HepG2 (cell line): Measurements from ENCODE around the gene HRH2. TPM values are rescaled to one million over a fixed set of nuclear protein-coding genes. Genes with fewer than 3 reads are reported as not detected.

Experiments
- ATAC-seq: fragments of 200-7000 bp; cut with Tn5 transposase; 3 replicates; pipeline ENCODE4 v1.9.1; 2020; ENCODE audit warnings: mild to moderate bottlenecking, moderate library complexity
- BruUV-seq: library from RNA; stranded (reverse); fragments of 400-500 nt; replicated peaks from 2 replicates; lab custom pipeline; 2021; lab: Mats Ljungman, UMichigan
- CTCF ChIA-PET: fragments of 300-600 bp; formaldehyde crosslinking; extraction: SDS; loops from one replicate; lab custom pipeline; 2021; ENCODE audit warnings: low total read pairs, inconsistent platforms, low intra/inter-chr PET ratio; lab: Yijun Ruan, JAX
- POLR2A ChIA-PET: fragments of 350-600 bp; sonication (Branson Sonifier 250); formaldehyde crosslinking; loops from one replicate; lab custom pipeline; 2020; ENCODE audit warnings: antibody characterized with exemption, inconsistent platforms; lab: Yijun Ruan, JAX
- DNase-seq: peaks from one replicate; pipeline ENCODE4 v3.0.0-alpha.2; 2015; ENCODE audit warnings: low spot score
- FAIRE-seq: peaks from 3 replicates; lab custom pipeline; 2011; peaks lifted over from hg19 to GRCh38; lab: Jason Lieb, UNC
- H2AFZ ChIP-seq: one replicate; pipeline ENCODE4 v1.6.1; 2011; ENCODE audit warnings: low read length, inconsistent platforms
- H3K27ac ChIP-seq: fragments of 300-600 bp; 3 replicates; pipeline ENCODE4 v1.8.0; 2011; ENCODE audit warnings: mixed run types, mild to moderate bottlenecking, mixed read lengths, low read length, inconsistent platforms; ENCODE audit not compliant: insufficient read depth; ENCODE audit errors: extremely low read length
- H3K27me3 ChIP-seq, 2 experiments: fragments of 200-600 bp in 1 of 2; 2 replicates in 1 of 2; 3 replicates in 1 of 2; pipeline versions ENCODE4 v1.6.0 to v1.8.0; 2011; ENCODE audit warnings: low read length in 2 of 2, mild to moderate bottlenecking in 2 of 2, moderate library complexity in 2 of 2, inconsistent platforms in 1 of 2; ENCODE audit not compliant: insufficient read depth in 2 of 2, control insufficient read depth in 1 of 2
- H3K36me3 ChIP-seq, 2 experiments: fragments of 200-600 bp in 1 of 2; replicated peaks in 1 of 2; 2 replicates in 1 of 2; 3 replicates in 1 of 2; pipeline versions ENCODE4 v1.5.1 to v1.8.0; 2011; ENCODE audit warnings: low read length in 2 of 2, inconsistent platforms in 1 of 2; ENCODE audit not compliant: insufficient read depth in 2 of 2, control insufficient read depth in 1 of 2
- H3K4me1 ChIP-seq: 2 replicates; pipeline ENCODE4 v1.5.1; 2012; ENCODE audit warnings: low read length, inconsistent platforms; ENCODE audit not compliant: insufficient read depth
- H3K4me2 ChIP-seq: 2 replicates; pipeline ENCODE4 v1.6.0; 2011; ENCODE audit warnings: low read depth, low read length, inconsistent platforms
- H3K4me3 ChIP-seq, 3 experiments: fragments of 200-600 bp in 1 of 3; sonication (generic), shearing (Covaris generic) in 1 of 3; replicated peaks in 1 of 3; 2 replicates each; pipeline ENCODE4 v1.5.1; 2011 to 2016; ENCODE audit warnings: low read length in 3 of 3, inconsistent platforms in 2 of 3, low read depth in 2 of 3, mild to moderate bottlenecking in 2 of 3, control low read depth in 1 of 3, mixed read lengths in 1 of 3; ENCODE audit not compliant: insufficient read depth in 1 of 3
- H3K79me2 ChIP-seq: one replicate; pipeline ENCODE4 v1.6.1; 2011; ENCODE audit warnings: low read length, inconsistent platforms; ENCODE audit not compliant: insufficient read depth
- H3K9ac ChIP-seq: 2 replicates; pipeline ENCODE4 v1.6.0; 2011; ENCODE audit warnings: mild to moderate bottlenecking, low read depth, low read length, inconsistent platforms; ENCODE audit not compliant: insufficient read depth
- H3K9me3 ChIP-seq: 2 replicates; pipeline ENCODE4 v1.5.1; 2012; ENCODE audit warnings: mild to moderate bottlenecking, low read length
- H4K20me1 ChIP-seq: 2 replicates; pipeline ENCODE4 v1.6.0; 2011; ENCODE audit warnings: inconsistent platforms, mild to moderate bottlenecking, low read length, moderate library complexity; ENCODE audit not compliant: insufficient read depth
- EED ChIP-seq: sonication (generic); formaldehyde crosslinking; IDR thresholded peaks from 2 replicates; pipeline ENCODE4 v1.5.0; 2020; ENCODE audit warnings: mild to moderate bottlenecking, missing genetic modification reagents
- KMT2A ChIP-seq: sonication (generic); formaldehyde crosslinking; IDR thresholded peaks from 2 replicates; pipeline ENCODE4 v1.4.0; 2020; ENCODE audit warnings: missing genetic modification reagents
- PHF21A ChIP-seq: sonication (generic); formaldehyde crosslinking; IDR thresholded peaks from 2 replicates; pipeline ENCODE4 v1.5.0; 2020; ENCODE audit warnings: mild to moderate bottlenecking, missing genetic modification reagents
- SAFB2 ChIP-seq: sonication (generic); formaldehyde crosslinking; IDR thresholded peaks from 2 replicates; pipeline ENCODE4 v1.5.1; 2020; ENCODE audit warnings: missing genetic modification reagents, low read depth, mild to moderate bottlenecking, borderline replicate concordance
- SIN3B ChIP-seq: fragments of 150-350 bp; IDR thresholded peaks from 2 replicates; pipeline ENCODE4 v1.6.1; 2014; ENCODE audit warnings: low read length
- SSRP1 ChIP-seq: IDR thresholded peaks from 2 replicates; pipeline ENCODE4 v1.6.1; 2016; ENCODE audit warnings: control low read depth
- ZKSCAN5 ChIP-seq: sonication (generic); formaldehyde crosslinking; IDR thresholded peaks from 2 replicates; pipeline ENCODE4 v1.5.1; 2020; ENCODE audit warnings: mild to moderate bottlenecking, missing genetic modification reagents
- ZNF350 ChIP-seq: sonication (generic); formaldehyde crosslinking; IDR thresholded peaks from 2 replicates; pipeline ENCODE4 v1.4.0; 2020; ENCODE audit warnings: mild to moderate bottlenecking, low read depth, missing genetic modification reagents, borderline replicate concordance
- ZNF382 ChIP-seq: sonication (generic); formaldehyde crosslinking; IDR thresholded peaks from 2 replicates; pipeline ENCODE4 v1.5.0; 2020; ENCODE audit warnings: missing genetic modification reagents, mild to moderate bottlenecking, borderline replicate concordance
- ZNF598 ChIP-seq: sonication (generic); formaldehyde crosslinking; IDR thresholded peaks from 2 replicates; pipeline ENCODE4 v1.5.1; 2020; ENCODE audit warnings: mild to moderate bottlenecking, missing genetic modification reagents, borderline replicate concordance
- ZSCAN30 ChIP-seq: sonication (generic); formaldehyde crosslinking; IDR thresholded peaks from 2 replicates; pipeline ENCODE4 v1.5.0; 2020; ENCODE audit warnings: mild to moderate bottlenecking, missing genetic modification reagents
- WGBS: methylation state at CpG from one replicate; pipeline ENCODE4 v1.1.6; 2017; ENCODE audit warnings: low lambda C conversion rate; 5-methylcytosine and 5-hydroxymethylcytosine counted together
- in situ Hi-C: cut with HindIII; loops from 2 replicates; pipeline ENCODE4 v1.10.0; 2017; ENCODE audit warnings: low pct_unique_long_range_greater_than_20kb; ENCODE audit not compliant: extremely low pct_ligation_motif_present
- intact Hi-C: fragments of 100-400 bp; cut with micrococcal nuclease; formaldehyde crosslinking; loops from one replicate; pipeline ENCODE4 v1.10.0; 2022; ENCODE audit not compliant: unreplicated experiment
- polyA plus RNA-seq, 8 experiments: library from polyadenylated mRNA; depleted of rRNA in 3 of 8; stranded (reverse) in 7 of 8; unstranded in 1 of 8; fragments of >200 nt; fragmentation: Illumina TruSeq in 4 of 8; extraction: Trizol in 4 of 8; gene quantifications; 2 replicates each; pipeline versions ENCODE4 v1.2.1 to v1.2.3, GENCODE V29; 2011 to 2016; ENCODE audit warnings: low read depth in 4 of 8, missing spikeins in 1 of 8, mixed read lengths in 1 of 8; ENCODE audit not compliant: insufficient read depth in 1 of 8
- total RNA-seq, 5 experiments: library from RNA; depleted of rRNA; stranded (reverse); fragments of >200 nt; fragmentation: Illumina TruSeq; extraction: Trizol; gene quantifications; 2 replicates each; pipeline ENCODE4 v1.2.3, GENCODE V29; 2016; ENCODE audit warnings: low read depth in 1 of 5
- TF ChIP-seq, protein P1 (sequence below): sonication (generic); formaldehyde crosslinking; IDR thresholded peaks from 2 replicates; pipeline ENCODE4 v1.4.0; 2020; ENCODE audit warnings: mild to moderate bottlenecking, missing genetic modification reagents
- TF ChIP-seq, protein P2 (sequence below): sonication (generic); formaldehyde crosslinking; IDR thresholded peaks from 2 replicates; pipeline ENCODE4 v1.5.0; 2020; ENCODE audit warnings: missing genetic modification reagents, mild to moderate bottlenecking, borderline replicate concordance

Gene HRH2
- total and polyA plus RNA-seq, 2 of the 13 experiments (the other 11 are each of a cell fraction or from before 2014, with no cell fraction given) = not detected

DNA sequence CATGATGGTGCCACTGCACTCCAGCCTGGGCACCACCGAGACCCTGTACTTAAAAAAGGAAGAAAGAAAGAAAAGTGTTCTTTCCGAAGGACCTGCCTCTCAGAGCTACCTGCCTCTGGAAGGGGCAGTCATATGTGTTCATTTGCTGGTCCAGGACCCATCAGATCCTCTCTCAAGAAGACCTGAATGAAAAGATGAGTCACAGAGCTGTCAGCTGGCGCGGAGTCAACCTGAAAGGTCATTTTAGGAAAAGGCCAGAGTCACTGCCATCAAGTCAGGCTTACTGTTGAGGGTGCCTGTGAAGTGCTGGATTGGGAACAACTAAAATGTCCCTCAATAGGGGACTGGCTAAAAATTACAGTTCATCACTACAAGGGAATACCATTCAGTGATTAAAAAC is 14.9 kb upstream of the HRH2 start:
- WGBS = 44% methylated on average over 4 of the region's 4 CpGs
- FAIRE-seq (no peak), ATAC-seq (no peak), DNase-seq (no peak)
- Histone ChIP-seq H3K4me2 (no peak overlapping the region), H3K9ac (no peak overlapping the region), H3K9me3 (no peaks in the 10 kb centered on the region), H3K27ac (no peak overlapping the region), H3K27me3 (peaks cover 1 to 3% of the 10 kb centered on the region in 2 experiments; a peak in 2 of 5 replicates), H4K20me1 (no peaks in the 10 kb centered on the region), H3K4me1 (no peaks in the 10 kb centered on the region), H3K36me3 (no peaks in the 10 kb centered on the region), H3K79me2 (no peaks in the 10 kb centered on the region), H2AFZ (no peak overlapping the region), H3K4me3 (no peak overlapping the region)
- in situ Hi-C loops (no loop called here), intact Hi-C loops (no loop called here)
- ChIA-PET POLR2A (no interaction called here), CTCF (no interaction called here)
- TF ChIP-seq ZKSCAN5 (no peak), ZNF598 (CRISPR knock-in tag) (no peak), ZNF350 (CRISPR knock-in tag) (no peak), SIN3B (no peak), SSRP1 (CRISPR knock-in tag) (no peak), EED (CRISPR knock-in tag) (no peak)
- no TSS peak for BruUV-seq

DNA sequence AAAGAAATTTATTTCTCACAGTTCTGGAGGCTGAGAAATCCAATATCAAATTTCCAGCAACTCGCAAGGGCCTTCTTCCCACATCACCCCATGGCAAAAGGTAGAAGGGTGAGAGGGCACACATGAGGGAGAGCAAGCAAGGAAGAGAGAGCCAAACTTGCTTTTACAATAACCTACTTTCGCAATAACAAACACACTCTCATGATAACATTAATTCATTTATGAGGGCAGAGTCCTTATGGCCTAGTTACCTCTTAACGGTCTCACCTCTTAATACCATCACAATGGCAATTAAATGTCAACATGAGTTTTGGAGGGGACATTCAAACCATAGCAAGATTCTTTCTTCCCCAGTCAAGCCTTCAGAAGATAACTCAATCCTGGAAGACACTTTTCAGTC is 11.6 kb upstream of the HRH2 start:
- H4K20me1 ChIP-seq = no peaks in the 10 kb centered on the region
- no peak overlapping the region for H3K4me3 ChIP-seq
- H3K9me3 ChIP-seq = peaks cover 11% of the 10 kb centered on the region
- H3K9ac ChIP-seq = no peak overlapping the region
- TF ChIP-seq PHF21A (CRISPR knock-in tag) = no peak
- TF ChIP-seq ZSCAN30 (CRISPR knock-in tag) = no peak
- no peak for TF ChIP-seq KMT2A (CRISPR knock-in tag)
- TF ChIP-seq ZNF598 (CRISPR knock-in tag) = no peak
- TF ChIP-seq, protein P1, sequence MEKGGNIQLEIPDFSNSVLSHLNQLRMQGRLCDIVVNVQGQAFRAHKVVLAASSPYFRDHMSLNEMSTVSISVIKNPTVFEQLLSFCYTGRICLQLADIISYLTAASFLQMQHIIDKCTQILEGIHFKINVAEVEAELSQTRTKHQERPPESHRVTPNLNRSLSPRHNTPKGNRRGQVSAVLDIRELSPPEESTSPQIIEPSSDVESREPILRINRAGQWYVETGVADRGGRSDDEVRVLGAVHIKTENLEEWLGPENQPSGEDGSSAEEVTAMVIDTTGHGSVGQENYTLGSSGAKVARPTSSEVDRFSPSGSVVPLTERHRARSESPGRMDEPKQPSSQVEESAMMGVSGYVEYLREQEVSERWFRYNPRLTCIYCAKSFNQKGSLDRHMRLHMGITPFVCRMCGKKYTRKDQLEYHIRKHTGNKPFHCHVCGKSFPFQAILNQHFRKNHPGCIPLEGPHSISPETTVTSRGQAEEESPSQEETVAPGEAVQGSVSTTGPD = no peak
- TF ChIP-seq SAFB2 (CRISPR knock-in tag) = no peak
- TF ChIP-seq, protein P2, sequence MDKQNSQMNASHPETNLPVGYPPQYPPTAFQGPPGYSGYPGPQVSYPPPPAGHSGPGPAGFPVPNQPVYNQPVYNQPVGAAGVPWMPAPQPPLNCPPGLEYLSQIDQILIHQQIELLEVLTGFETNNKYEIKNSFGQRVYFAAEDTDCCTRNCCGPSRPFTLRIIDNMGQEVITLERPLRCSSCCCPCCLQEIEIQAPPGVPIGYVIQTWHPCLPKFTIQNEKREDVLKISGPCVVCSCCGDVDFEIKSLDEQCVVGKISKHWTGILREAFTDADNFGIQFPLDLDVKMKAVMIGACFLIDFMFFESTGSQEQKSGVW (CRISPR knock-in tag) = no peak
- TF ChIP-seq ZNF382 (CRISPR knock-in tag) = no peak
- in situ Hi-C loops = no loop called here
- H3K27ac ChIP-seq = no peak overlapping the region
- FAIRE-seq = no peak
- H3K79me2 ChIP-seq = no peaks in the 10 kb centered on the region
- ATAC-seq = no peak
- no peak overlapping the region for H3K4me2 ChIP-seq
- no TSS peak for BruUV-seq
- intact Hi-C loops = no loop called here
- H3K27me3 ChIP-seq = no peaks in the 10 kb centered on the region
- DNase-seq = no peak
- H3K36me3 ChIP-seq = no peaks in the 10 kb centered on the region
- no peak overlapping the region for H2AFZ ChIP-seq
- WGBS = 20% methylated on average over 3 of the region's 3 CpGs
- POLR2A ChIA-PET = no interaction called here
- CTCF ChIA-PET = no interaction called here
- no peaks in the 10 kb centered on the region for H3K4me1 ChIP-seq
